ENCODE results near the gene PGAP6. TPM values are rescaled to one million over a fixed set of nuclear protein-coding genes. Genes with fewer than 3 reads are reported as not detected.
"Not testable (repeated sequence)": the region's sequence is repeated elsewhere in the genome, so short reads cannot be mapped to it uniquely, and the experiment has no call there.

The PGAP6 gene
- polyA plus RNA-seq, 3 donors: 56.7 to 71.2 (median 60.6) TPM

DNA sequence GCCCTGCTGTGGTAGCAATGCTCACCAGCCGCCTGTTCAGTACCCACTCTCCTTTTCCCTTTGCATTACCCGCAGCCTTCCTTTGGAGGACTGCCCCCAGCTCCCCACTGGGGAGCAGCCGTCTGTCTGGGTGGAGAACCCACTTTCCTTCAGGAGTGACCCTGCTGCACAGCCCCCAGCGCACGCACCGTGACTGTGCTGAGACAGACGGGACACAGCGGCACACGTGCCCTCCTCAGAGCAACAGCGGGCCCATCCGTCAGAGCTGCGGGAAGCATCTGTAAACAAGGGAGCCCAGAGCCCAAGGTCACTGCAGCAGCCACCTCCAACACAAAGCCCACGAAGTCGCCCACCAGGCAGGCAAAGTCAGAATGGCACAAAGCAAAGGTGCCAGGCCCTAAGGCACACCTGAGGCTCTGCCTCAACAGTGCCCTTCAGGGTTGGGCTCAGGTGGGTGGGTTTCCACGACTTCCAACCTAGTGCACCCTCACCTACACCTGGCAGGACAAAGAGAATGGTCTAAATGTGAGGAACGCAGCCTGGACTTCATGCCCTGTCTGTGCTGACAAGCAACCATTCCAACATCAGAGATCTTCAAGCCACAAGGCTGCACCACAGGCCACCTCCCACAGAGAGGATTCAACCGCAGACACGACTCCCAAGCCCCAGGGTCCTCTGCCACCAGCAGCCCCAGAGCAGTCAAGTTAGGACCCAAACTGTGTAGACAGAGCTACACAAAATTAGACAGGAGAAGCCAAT lies 39.1 kb downstream of the PGAP6 start:
- no peak for DNase-seq (ENCODE audit: extremely low read depth in 1 of 11, low read depth in 9 of 11, low spot score in 4 of 11)

DNA sequence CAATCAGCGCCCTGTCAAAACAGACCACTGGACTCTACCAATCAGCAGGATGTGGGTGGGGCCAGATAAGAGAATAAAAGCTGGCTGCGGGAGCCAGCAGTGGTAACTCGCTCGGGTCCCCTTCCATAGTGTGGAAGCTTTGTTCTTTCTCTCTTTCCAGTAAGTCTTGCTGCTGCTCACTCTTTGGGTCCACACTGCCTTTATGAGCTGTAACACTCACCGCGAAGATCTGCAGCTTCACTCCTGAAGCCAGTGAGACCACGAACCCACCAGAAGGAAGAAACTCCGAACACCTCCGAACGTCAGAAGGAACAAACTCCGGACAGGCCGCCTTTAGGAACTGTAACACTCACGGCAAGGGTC lies 39.8 kb downstream of the PGAP6 start:
- DNase-seq (ENCODE audit: extremely low read depth in 1 of 11, low read depth in 9 of 11, low spot score in 4 of 11): not testable (repeated sequence)

DNA sequence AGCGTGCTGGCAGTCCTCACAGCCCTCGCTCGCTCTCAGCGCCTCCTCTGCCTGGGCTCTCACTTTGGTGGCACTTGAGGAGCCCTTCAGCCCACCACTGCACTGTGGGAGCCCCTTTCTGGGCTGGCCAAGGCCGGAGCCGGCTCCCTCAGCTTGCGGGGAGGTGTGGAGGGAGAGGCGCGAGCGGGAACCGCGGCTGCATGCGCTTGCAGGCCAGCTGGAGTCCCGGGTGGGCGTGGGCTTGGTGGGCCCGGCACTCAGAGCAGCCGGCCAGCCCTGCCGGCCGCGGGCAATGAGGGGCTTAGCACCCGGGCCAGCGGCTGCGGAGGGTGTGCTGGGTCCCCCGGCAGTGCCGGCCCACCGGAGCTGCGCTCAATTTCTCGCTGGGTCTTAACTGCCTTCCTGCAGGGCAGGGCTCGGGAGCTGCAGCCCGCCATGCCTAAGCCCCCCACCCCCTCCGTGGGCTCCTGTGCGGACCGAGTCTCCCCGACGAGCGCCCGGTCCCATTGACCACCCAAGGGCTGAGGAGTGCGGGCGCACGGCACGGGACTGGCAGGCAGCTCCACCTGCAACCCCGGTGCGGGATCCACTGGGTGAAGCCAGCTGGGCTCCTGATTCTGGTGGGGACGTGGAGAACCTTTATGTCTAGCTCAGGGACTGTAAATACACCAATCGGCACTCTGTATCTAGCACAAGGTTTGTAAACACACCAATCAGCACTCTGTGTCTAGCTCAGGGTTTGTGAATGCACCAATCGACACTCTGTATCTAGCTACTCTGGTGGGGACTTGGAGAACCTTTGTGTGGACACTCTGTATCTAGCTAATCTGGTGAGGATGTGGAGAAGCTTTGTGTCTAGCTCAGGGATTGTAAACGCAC lies 40.4 kb downstream of the PGAP6 start:
- not testable (repeated sequence) for DNase-seq (ENCODE audit: extremely low read depth in 1 of 11, low read depth in 9 of 11, low spot score in 4 of 11)

DNA sequence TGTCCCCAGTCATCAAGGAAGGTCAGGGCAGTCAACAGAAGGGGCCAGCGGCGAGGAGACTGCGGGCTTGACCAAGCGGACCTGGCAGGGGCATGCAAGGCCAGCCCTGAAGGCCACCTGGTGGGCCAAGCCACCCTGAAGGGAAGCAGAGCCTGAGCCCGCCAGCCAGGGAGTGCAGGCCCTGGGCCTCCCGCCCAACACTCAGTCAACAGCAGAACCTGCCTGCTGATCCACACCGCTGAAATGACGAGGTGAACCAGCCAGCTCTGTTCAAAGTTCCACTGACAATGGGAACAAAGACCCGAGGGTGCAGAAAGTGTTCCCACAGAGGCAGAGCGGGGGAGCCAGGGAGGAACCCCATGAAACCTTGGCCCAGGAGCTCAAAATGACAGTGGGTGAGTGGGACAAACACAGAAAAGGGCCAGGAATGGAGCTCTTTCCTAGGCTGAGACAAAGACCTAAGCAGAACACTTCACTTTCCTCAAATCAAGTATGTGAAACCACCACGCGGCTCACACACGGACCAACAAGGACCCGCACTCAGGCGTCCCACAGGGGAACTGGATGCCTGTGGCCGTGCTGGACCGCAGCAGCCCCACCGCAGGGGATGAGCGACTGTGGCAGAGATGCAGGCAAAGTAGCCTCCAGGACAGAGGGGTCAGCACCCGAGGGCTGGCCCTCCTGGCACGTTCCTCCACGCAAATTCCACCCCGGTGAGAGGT lies 41.2 kb downstream of the PGAP6 start:
- no peak for DNase-seq (ENCODE audit: extremely low read depth in 1 of 11, low read depth in 9 of 11, low spot score in 4 of 11)

DNA sequence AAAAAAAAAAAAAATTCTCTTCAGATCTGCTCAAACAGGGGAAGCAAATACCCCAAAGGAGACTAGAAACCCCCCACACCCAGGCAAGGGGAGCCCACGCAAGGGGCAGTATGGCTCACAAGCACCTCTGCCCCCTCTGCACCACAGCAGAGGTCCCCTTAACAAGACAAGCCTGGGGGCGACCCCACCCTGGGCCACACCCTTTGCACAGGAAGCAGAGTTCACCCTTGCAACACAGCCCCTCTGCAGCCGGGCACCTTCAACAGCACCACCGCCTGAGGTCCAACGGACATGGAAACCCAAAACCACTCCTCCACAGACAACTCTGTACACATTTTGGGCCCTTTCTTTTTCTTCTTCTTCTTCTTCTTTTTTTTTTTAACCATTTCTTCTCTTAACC lies 42.1 kb downstream of the PGAP6 start:
- DNase-seq (ENCODE audit: extremely low read depth in 1 of 11, low read depth in 9 of 11, low spot score in 4 of 11): no peak

DNA sequence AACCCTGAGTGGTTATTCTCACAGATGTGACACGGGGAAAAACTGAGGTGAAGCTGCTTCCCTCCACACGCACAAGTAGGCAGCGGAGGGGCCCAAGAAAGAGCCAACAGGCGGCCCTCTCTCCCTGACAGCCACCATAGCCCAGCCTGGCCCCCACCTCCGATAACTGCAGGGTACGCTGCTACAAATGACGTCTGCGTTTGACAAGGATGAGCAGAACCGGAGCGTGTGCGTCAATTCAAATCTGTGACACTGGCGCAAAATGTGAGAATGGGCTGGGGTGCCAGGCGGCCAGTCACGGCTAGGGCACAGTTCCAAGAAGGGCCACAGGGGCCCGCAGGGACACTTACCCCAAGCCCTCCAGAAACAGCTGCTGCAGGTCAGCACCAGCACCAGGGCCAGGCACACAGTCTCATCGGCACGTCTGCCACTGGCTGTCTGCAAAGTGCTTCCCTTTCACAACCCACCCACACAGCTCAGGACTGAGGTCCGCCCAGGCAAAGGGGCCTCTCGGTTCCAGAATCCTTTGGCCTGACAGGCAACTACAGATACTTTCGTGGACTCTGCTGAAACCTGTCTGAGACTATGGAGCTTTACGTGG lies 43.7 kb downstream of the PGAP6 start:
- no peak for DNase-seq (ENCODE audit: extremely low read depth in 1 of 11, low read depth in 9 of 11, low spot score in 4 of 11)

DNA sequence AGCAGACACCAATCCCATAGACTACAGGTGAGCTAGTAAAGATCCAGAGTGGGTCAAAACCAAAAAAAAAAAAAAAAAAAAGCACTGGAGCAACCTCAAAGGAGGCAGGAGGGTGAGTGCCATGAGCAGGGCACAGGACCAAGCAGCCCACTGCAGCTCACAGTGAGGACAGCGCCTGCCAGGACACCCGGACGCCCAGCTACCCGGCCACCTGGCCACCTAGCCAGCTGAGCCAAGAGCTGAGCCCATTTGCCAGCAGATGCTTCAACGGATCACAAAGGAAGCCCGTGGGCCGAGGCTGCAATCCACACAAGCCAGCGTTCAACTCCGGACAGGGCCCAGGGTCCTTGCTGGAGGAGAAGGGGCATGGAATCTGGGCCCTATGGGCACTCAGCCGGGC lies 44.3 kb downstream of the PGAP6 start:
- no peak for DNase-seq (ENCODE audit: extremely low read depth in 1 of 11, low read depth in 9 of 11, low spot score in 4 of 11)

DNA sequence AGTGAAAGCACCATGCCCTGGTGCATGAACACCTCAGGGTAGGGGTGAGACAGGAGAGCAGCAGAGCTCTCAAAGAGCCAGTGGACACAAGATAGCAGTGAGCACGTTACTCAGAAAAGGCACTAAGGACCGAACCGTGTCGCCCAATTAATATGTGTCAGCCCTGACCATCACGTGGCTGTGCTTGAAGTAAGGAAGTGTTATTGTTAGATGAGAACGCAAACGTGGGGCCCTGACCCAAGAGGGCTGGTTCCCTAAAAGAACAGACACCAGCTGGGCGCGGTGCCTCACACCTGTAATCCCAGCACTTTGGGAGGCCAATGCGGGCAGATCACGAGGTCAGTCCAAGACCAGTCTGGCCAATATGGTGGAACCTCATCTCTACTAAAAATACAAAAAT lies 45.5 kb downstream of the PGAP6 start:
- no peak for DNase-seq (ENCODE audit: extremely low read depth in 1 of 11, low read depth in 9 of 11, low spot score in 4 of 11)

DNA sequence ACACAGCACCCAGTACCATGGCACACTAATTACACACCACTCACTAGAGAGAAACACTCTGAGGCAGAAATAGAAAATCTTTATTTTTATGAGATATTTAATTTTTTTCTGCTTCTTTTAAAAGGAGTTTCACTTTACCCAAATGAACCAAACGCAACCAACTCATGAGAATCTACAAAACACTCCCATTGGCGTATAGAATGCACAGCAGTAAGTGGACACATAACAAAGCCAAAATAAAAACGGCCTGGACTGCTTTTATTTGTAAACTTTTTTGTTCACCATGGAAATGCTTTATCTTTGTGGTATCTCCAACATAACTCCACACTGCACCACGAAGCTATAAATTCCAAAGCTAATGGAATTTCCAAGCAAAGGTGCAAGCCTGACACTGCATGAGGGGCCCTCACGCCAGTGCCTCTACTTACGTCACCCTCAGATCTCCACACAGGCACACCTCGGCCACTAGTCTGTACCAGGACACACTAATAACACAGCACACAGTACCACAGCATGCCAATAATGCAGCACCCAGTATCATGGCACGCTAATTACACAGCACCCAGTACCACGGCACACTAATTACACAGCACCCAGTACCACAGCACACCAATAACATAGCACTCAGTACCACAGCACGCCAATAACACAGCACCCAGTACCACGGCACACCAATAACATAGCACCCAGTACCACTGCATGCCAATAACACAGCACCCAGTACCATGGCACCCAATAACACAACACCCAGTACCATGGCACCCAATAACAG lies 46.7 kb downstream of the PGAP6 start:
- not testable (repeated sequence) for DNase-seq (ENCODE audit: extremely low read depth in 1 of 11, low read depth in 9 of 11, low spot score in 4 of 11)

DNA sequence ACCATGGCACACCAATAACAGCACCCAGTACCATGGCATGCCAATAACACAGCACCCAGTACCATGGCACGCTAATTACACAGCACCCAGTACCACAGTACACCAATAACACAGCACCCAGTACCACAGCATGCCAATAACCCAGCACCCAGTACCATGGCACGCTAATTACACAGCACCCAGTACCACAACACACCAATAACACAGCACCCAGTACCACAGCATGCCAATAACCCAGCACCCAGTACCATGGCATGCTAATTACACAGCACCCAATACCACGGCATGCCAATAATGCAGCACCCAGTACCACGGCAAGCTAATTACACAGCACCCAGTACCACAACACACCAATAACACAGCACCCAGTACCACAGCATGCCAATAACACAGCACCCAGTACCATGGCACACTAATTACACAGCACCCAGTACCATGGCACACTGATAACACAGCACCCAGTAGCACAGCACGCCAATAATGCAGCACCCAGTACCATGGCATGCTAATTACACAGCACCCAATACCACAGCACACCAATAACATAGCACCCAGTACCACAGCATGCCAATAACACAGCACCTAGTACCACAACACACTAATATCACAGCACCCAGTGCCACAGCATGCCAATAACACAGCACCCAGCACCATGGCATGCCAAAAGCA lies 47.5 kb downstream of the PGAP6 start:
- not testable (repeated sequence) for DNase-seq (ENCODE audit: extremely low read depth in 1 of 11, low read depth in 9 of 11, low spot score in 4 of 11)

DNA sequence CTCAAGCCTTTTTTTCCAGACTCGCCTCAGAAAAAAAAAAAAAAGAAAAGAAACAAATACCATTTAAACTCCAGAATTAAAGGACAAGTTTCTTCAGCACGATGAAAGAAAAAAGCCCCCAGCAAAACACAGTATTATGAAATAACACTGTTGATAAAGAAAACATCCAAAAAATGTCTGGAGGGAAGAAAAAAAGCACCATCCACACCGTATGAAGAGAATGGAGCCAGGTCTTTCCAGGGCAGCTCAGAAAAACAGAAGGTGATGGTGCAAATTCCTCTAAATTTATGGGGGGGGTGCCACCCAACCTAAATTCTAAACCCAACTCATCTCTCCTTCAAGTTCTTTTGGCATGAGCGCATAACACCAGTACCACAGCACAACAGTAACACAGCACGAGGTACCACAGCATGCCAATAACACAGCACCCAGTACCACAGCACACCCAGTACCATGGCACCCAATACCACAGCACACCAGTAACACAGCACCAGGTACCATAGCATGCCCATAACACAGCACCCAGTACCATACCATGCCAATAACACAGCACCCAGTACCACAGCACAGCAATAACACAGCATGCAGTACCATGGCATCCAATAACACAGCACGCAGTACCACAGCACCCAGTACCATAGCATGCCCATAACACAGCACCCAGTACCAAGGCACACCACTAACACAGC lies 48.2 kb downstream of the PGAP6 start:
- no peak for DNase-seq (ENCODE audit: extremely low read depth in 1 of 11, low read depth in 9 of 11, low spot score in 4 of 11)

DNA sequence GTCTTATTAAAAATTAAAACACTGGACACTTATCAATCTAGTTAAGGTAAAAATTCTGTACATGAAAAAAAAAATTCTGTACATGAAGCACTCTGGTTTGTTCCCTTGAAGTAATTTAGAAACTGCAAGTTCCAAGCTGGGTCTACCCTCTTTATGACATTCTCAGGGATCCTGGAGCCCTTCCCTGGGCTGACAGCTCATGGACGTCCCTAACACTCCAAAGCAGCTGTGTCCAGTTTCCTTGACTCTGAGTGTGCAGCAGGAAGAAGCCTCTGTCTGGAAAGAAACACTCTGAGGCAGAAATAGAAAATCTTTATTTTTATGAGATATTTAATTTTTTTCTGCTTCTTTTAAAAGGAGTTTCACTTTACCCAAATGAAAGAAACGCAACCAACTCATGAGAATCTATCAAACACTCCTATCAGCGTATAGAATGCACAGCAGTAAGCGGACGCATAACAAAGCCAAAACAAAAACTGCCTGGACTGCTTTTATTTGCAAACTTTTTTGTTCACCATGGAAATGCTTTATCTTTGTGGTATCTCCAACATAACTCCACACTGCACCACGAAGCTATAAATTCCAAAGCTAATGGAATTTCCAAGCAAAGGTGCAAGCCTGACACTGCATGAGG lies 50.5 kb downstream of the PGAP6 start:
- DNase-seq (ENCODE audit: extremely low read depth in 1 of 11, low read depth in 9 of 11, low spot score in 4 of 11): not testable (repeated sequence)

DNA sequence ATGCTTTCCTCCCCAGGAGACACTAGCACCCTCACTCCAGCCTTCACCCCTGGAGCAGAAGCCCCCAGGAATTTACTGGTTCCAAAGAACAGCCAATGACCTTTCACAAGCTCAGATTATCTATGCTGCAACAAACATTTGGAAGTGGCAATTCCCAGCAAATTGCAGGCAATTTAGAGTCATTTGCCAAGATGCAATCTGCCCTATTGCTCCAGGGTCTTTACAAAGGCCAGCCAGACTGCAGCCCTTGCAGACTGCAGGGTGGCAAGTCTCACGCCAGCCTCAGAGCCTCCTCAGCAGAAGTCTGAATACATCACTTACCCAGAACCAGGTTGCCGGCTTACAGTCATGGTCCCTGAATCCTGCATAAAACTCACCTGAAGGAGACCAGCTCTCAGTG lies 51.0 kb downstream of the PGAP6 start:
- DNase-seq (ENCODE audit: extremely low read depth in 1 of 11, low read depth in 9 of 11, low spot score in 4 of 11): no peak

DNA sequence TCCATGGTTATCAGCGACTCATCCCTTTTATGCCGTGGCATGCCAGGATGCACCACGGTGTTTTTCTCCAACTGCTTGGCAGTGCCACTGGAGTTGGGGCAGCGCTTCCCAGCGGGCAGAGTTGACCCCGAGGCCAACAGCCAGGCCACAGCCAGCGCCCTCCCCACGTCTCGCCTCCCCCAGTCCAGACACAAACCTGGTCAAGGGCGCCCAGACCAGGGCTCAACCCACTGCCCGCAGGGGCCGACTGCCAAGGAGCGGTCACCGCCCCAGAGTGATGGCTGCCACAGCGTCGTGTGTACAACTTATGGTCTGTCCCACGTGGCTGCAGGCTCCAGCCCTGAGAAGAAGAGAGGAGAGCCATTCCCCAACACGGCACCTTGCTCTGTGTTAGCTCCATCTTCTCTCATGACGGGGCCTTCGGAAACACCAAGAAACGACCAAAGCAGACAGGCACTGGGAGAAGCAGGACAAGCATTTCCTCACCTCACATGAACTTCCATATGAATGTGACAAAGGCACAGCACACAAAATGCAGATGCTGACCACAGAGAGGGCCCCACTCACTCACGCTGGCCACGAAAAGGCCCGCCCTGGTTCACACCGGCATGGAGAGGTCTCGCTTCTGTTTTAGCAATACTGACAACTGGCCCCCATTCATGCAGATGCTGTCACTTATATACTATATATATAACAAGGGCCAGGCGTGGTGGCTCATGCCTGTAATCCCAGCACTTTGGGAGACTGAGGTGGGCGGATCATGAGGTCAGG lies 56.2 kb downstream of the PGAP6 start:
- no peak for DNase-seq (ENCODE audit: extremely low read depth in 1 of 11, low read depth in 9 of 11, low spot score in 4 of 11)

DNA sequence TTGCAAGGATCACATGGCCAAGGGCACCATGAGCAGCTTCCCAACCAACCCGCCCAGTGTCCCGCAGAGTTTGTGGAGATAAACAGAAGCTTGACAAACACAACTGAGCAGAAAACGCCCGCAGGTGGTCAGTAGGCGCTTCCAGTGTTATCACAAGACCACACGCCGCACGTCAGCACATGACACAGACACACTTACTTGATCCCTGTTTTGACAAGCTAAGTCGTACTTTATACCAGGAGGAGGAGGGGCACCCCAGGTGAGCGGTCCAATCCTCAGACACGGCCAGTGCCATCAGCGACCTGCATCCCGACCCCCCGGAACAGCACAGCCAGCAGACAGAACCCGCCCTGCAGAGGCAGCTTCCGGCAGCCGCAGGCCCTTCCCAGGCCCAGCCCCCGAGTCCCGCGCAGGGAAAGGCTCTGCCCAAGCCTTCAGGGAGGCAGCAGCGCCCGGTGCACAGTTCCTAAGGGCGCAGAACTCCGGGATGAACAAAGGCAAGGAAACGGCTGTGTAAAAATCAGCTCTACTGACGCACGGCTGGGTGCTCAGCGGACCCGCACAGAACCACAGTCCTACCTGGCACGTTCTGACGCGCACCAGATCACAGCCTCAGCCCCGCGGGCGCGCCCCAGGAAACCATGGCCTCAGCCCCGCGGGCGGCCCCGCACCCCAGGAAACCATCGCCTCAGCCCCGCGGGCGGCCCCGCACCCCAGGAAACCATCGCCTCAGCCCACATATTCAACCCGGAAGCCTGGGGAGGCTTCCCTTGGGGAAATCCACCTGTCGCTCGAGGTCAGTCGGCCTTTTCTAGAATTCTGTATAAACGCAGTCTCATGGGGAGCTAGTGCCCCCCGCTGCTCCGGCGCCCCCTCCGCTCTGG lies 57.1 kb downstream of the PGAP6 start:
- DNase-seq (ENCODE audit: extremely low read depth in 1 of 11, low read depth in 9 of 11, low spot score in 4 of 11): no peak

DNA sequence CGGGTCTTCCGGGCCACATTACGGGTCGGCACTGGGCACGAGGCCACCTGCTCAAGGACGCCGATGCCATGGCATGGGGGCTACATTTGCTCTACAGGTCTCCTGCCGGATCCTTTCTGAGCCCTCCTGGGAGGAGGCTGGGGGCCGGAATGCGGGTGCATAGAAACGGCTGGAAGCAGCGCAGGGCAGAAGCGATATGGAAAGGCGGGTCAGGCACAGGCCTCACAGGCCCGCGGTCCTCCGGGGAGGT lies 57.7 kb downstream of the PGAP6 start:
- DNase-seq (ENCODE audit: extremely low read depth in 1 of 11, low read depth in 9 of 11, low spot score in 4 of 11): no peak

Measured in renal cortex interstitium (tissue), 11 donors.